Tibial nerve (tissue), 4 donors: ENCODE measurements around the gene CAMTA1. TPM values are rescaled to one million over a fixed set of nuclear protein-coding genes. Genes with fewer than 3 reads are reported as not detected.

Experiments used
- DNase-seq, 2 donors: peaks; one replicate each; pipeline ENCODE4 v3.0.0-alpha.2; 2019; ENCODE audit warnings: low spot score in 2 of 2
- H3K27ac ChIP-seq, 4 donors: fragments of 200-600 bp; sonication (generic) in 3 of 4; one replicate each; pipeline ENCODE4 v1.5.1; 2017 to 2019; ENCODE audit warnings: mild to moderate bottlenecking in 1 of 4
- H3K27me3 ChIP-seq, 2 donors: fragments of 200-600 bp; sonication (generic) in 1 of 2; one replicate each; pipeline versions ENCODE4 v1.5.1 to v1.6.0; 2017 to 2019
- H3K36me3 ChIP-seq, 3 donors: fragments of 200-600 bp; sonication (generic); one replicate each; pipeline ENCODE4 v1.5.1; 2018 to 2019
- H3K4me1 ChIP-seq, 4 donors: fragments of 200-600 bp; sonication (generic) in 3 of 4; one replicate each; pipeline ENCODE4 v1.5.1; 2017 to 2019
- H3K4me3 ChIP-seq, 4 donors: fragments of 200-600 bp; sonication (generic) in 3 of 4; one replicate each; pipeline ENCODE4 v1.5.1; 2017 to 2019; ENCODE audit warnings: mild to moderate bottlenecking in 1 of 4, moderate library complexity in 1 of 4
- H3K9me3 ChIP-seq, 4 donors: fragments of 200-600 bp; sonication (generic) in 3 of 4; one replicate each; pipeline ENCODE4 v1.5.1; 2017 to 2019
- CTCF ChIP-seq, 5 experiments: fragments of 200-600 bp in 3 of 5; fragments of 450-650 bp in 2 of 5; sonication (generic) in 3 of 5; IDR thresholded peaks; one replicate each; pipeline ENCODE4 v1.5.1; 2016 to 2019; ENCODE audit warnings: antibody characterized with exemption in 5 of 5, mild to moderate bottlenecking in 3 of 5, moderate library complexity in 2 of 5
- EP300 ChIP-seq, 2 donors: sonication (generic); formaldehyde crosslinking; IDR thresholded peaks; one replicate each; pipeline ENCODE4 v1.6.1; 2017; ENCODE audit warnings: antibody characterized with exemption in 2 of 2, mild to moderate bottlenecking in 1 of 2
- POLR2A ChIP-seq, 2 donors: fragments of 450-650 bp; IDR thresholded peaks; one replicate each; pipeline ENCODE4 v1.6.1; 2017; ENCODE audit warnings: antibody characterized with exemption in 2 of 2, mild to moderate bottlenecking in 2 of 2, moderate library complexity in 2 of 2
- WGBS, 2 donors: methylation state at CpG; one replicate each; pipeline ENCODE4 v1.1.5; 2018; 5-methylcytosine and 5-hydroxymethylcytosine counted together
- total RNA-seq, 4 donors: library from RNA; depleted of rRNA; stranded (reverse); fragments of >200 nt; gene quantifications; one replicate each; pipeline ENCODE4 v1.1.0, GENCODE V29; 2016

Gene CAMTA1
- total RNA-seq, 4 donors from 2014 or later: 41.8 to 104 (median 87.2) TPM

DNA sequence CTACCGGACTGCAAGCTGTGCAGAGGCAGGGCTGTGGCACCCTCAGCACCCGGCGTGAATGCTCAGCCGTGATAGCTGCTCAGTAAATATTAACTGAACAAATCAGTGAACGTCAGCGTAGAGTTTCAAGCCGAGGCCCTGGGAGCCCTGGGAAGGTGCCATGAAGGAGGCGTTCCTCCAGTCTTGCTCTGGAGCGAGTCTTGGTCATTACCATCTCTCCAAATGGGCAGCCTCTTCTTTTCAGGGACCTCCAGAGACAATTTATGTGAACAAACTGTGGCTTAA, 449.2 kb downstream of the CAMTA1 start:
- no peak for DNase-seq
- H3K9me3 ChIP-seq: no peaks in the 10 kb centered on the region
- TF ChIP-seq POLR2A (IDR thresholded peaks at IDR 0.05): no peak
- TF ChIP-seq EP300 (IDR thresholded peaks at IDR 0.05): no peak
- TF ChIP-seq CTCF (IDR thresholded peaks at IDR 0.05): no peak
- H3K36me3 ChIP-seq: no peaks in the 10 kb centered on the region
- WGBS, 2 donors: 80 to 84% methylated on average over 9 of the region's 9 CpGs
- H3K27ac ChIP-seq: no peak overlapping the region
- no peak overlapping the region for H3K4me3 ChIP-seq
- H3K27me3 ChIP-seq: no peaks in the 10 kb centered on the region
- H3K4me1 ChIP-seq: no peaks in the 10 kb centered on the region

DNA sequence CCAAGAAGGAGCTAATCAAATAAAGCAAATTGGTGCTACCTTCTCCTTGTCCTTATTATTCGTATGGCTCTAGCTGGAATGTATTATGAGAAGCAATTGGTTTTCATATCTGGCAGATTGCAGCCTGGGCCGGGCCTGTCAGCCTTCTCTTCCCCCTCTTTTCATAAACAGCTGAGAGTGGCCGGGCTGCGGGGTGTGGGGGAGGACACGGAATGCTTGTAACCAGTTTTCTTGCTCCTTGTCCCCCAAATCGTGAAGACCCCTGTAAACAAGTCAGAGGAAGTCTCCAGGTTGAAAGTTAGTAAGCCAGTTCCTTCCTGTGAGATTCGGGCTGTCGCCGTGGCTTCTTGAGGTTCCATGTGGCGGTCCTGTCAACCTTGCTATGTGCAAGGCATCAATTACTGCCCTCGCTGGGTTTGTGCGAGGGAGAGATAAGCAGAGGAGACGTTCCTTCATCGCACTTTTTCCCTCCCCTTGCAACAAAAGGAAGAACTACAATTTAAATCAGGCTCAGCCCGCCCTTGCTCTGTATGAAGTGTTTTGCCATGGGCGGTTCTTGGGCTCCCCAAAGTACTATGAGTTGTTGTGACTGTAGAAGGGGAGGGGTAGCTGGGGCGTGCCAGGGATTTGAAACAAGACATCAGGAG, 450.7 kb downstream of the CAMTA1 start:
- no peaks in the 10 kb centered on the region for H3K27me3 ChIP-seq
- no peak for DNase-seq
- no peaks in the 10 kb centered on the region for H3K9me3 ChIP-seq
- no peaks in the 10 kb centered on the region for H3K4me1 ChIP-seq
- 70 to 81% methylated on average over 17 of the region's 17 CpGs for WGBS, 2 donors
- H3K36me3 ChIP-seq: no peaks in the 10 kb centered on the region
- no peak for TF ChIP-seq POLR2A (IDR thresholded peaks at IDR 0.05)
- TF ChIP-seq EP300 (IDR thresholded peaks at IDR 0.05): no peak
- no peak for TF ChIP-seq CTCF (IDR thresholded peaks at IDR 0.05)
- no peak overlapping the region for H3K27ac ChIP-seq
- no peak overlapping the region for H3K4me3 ChIP-seq

- no peak for TF ChIP-seq POLR2A (IDR thresholded peaks at IDR 0.05)
- TF ChIP-seq CTCF (IDR thresholded peaks at IDR 0.05): no peak
- TF ChIP-seq EP300 (IDR thresholded peaks at IDR 0.05): no peak
- WGBS, 2 donors: 66 to 84% methylated on average over 6 of the region's 6 CpGs
- no peak overlapping the region for H3K4me3 ChIP-seq
- no peaks in the 10 kb centered on the region for H3K36me3 ChIP-seq
- no peaks in the 10 kb centered on the region for H3K4me1 ChIP-seq
- no peaks in the 10 kb centered on the region for H3K27me3 ChIP-seq
- no peak for DNase-seq
- H3K9me3 ChIP-seq: no peaks in the 10 kb centered on the region
- no peak overlapping the region for H3K27ac ChIP-seq
Observed at GRCh38 chr1:7236844-7237515, 451.7 kb downstream of the CAMTA1 start.

- Histone ChIP-seq H3K4me3 (no peak overlapping the region), H3K27me3 (no peaks in the 10 kb centered on the region), H3K36me3 (no peaks in the 10 kb centered on the region), H3K4me1 (peaks cover 0 to 4% (median 0%) of the 10 kb centered on the region in 4 donors), H3K9me3 (peaks cover 0 to 3% (median 0%) of the 10 kb centered on the region in 4 donors), H3K27ac (peak overlapping the region in 1 of 4 donors; percentile 31)
- DNase-seq: no peak
- TF ChIP-seq POLR2A (IDR thresholded peaks at IDR 0.05) (no peak), EP300 (IDR thresholded peaks at IDR 0.05) (no peak), CTCF (IDR thresholded peaks at IDR 0.05) (no peak)
- WGBS, 2 donors: 82 to 87% methylated on average over 6 of the region's 6 CpGs
Observed at GRCh38 chr1:7247158-7247557, 461.9 kb downstream of the CAMTA1 start.

DNA sequence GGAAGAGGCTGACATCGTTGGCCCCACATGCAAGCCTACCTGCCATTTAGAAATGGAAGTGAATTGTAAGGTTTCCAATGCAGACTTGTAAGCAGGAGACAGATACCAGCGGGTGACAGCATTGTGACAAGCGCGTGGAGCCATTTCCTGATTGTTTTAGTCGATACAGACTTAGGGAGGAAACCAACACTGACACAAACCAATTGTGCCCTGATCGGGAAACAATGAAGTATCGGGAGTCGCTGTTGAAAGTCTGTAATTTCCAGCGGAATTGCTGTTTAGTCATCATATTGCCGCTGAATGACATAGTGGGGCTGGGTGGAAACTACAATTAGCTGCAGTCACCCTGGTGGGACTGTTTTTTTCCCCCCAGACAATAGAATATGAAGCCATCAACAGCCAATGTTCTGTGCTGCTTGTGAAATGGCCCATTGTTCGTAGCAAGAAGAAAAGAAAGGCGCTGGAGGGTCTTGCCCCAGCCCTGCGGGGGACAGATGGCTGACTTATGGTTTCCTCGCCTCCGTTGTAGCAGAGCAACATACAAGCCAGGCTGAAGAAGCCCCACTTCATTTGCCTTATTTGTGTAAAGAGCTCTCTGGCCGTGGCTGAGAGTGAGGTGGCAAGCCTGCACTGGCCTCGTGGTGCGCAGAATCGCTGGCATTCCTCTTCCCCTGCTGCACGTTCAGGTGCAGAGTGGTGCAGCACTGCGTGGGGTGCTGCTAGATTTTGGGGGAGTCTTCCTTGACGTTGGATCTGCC, 462.7 kb downstream of the CAMTA1 start:
- Histone ChIP-seq H3K4me3 (peak overlapping the region in 1 of 4 donors; percentile 3), H3K27me3 (no peaks in the 10 kb centered on the region), H3K9me3 (peaks cover 0 to 3% (median 0%) of the 10 kb centered on the region in 4 donors), H3K36me3 (no peaks in the 10 kb centered on the region), H3K27ac (peak overlapping the region in 2 of 4 donors; percentile 20 to 31), H3K4me1 (peaks cover 0 to 4% (median 0%) of the 10 kb centered on the region in 4 donors)
- TF ChIP-seq EP300 (IDR thresholded peaks at IDR 0.05) (no peak), POLR2A (IDR thresholded peaks at IDR 0.05) (no peak), CTCF (IDR thresholded peaks at IDR 0.05) (no peak)
- DNase-seq: no peak
- WGBS, 2 donors: 49 to 50% methylated on average over 20 to 22 of the region's 22 CpGs
